Adipose tissue (tissue), 3 donors: ENCODE data around the gene SFXN3. TPM values are rescaled to one million over a fixed set of nuclear protein-coding genes. Genes with fewer than 3 reads are reported as not detected.

Experiments used
- H3K27ac ChIP-seq: one replicate; pipeline ENCODE4 v1.5.1; 2013; ENCODE audit warnings: low read depth, low read length
- WGBS, 3 donors: extraction: QIAGEN DNeasy Blood & Tissue Kit; methylation state at CpG; one replicate each; pipeline ENCODE4 v1.1.7; 2013; 5-methylcytosine and 5-hydroxymethylcytosine counted together
- polyA plus RNA-seq, 3 donors: library from polyadenylated mRNA; stranded (reverse); fragments of 200-250 nt; gene quantifications; one replicate each; pipeline ENCODE4 v1.2.3, GENCODE V29; 2013
- donor health status: healthy with polysubstance abuse.
- donor health status: Bipolar disorder and iron deficiency.
- donor health status: healthy.

The SFXN3 gene
- polyA plus RNA-seq, 3 donors = 17.0 to 47.8 (median 27.0) TPM

DNA sequence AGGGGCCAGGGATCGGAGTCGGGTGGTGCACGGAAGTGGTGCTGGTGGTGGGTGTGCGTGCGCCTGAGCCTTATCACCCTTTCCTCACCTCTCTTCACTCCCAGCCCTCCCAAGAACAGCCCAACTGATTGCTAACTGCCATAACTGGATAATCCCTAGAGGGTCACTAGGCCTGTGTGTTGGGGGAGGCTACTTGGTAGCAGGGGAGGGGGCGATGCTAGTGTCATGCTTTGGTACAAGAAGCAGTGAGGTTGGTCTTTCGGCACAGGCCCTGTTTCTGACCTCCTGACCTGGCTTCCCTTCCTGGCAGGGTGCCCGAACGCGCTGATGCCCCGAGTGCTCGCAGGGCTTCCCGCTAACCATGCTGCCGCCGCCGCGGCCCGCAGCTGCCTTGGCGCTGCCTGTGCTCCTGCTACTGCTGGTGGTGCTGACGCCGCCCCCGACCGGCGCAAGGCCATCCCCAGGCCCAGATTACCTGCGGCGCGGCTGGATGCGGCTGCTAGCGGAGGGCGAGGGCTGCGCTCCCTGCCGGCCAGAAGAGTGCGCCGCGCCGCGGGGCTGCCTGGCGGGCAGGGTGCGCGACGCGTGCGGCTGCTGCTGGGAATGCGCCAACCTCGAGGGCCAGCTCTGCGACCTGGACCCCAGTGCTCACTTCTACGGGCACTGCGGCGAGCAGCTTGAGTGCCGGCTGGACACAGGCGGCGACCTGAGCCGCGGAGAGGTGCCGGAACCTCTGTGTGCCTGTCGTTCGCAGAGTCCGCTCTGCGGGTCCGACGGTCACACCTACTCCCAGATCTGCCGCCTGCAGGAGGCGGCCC lies 31.4 kb downstream of the SFXN3 start:
- H3K27ac ChIP-seq = no peak overlapping the region
- 6 to 7% (median 6%) methylated on average over 57 to 63 of the region's 63 CpGs for WGBS, 3 donors

- H3K27ac ChIP-seq = no peak overlapping the region
Measured at GRCh38 chr10:101063050-101063525, 32.1 kb downstream of the SFXN3 start.

DNA sequence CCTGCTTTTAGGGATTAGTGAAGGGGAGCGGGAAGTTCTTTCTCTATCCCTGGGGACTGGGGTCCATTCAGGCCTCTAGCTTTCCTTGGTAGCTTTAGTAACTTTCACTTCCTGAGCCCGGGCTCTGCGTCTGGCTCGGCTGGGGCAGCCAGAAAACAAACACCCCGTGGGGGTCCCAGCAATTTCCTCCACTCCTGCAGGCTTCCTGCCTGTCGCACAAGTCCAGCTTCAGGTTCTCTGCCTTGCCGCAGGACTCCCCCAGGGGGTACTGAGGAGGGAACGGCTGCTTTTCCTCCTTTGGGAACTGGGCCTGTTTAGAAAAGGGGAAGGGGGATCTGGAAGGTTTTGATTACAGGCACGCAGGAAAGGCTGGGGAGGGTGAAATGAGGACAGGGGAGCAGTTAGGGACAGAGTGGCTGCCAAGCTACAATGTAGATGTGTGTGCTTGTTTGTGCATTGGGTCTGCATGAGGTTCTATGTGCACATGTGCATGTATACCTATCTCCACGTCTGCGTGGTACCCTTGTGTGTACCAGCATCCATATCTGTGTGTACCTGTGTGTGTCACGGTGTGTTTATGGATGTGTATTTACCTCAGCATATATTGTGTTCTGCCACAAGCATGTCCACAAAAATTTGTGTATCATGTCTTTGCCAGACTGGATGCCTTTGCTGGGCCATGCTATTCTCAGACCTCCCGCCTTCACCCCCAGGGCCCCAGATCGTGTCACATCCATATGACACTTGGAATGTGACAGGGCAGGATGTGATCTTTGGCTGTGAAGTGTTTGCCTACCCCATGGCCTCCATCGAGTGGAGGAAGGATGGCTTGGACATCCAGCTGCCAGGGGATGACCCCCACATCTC lies 32.7 kb downstream of the SFXN3 start:
- H3K27ac ChIP-seq = no peak overlapping the region
- 27 to 55% (median 33%) methylated on average over 15 of the region's 15 CpGs for WGBS, 3 donors

More at GRCh38 chr10:101063050-101063525, 32.1 kb downstream of the SFXN3 start:
- WGBS, 3 donors = 8 to 23% (median 12%) methylated on average over 19 of the region's 19 CpGs

DNA sequence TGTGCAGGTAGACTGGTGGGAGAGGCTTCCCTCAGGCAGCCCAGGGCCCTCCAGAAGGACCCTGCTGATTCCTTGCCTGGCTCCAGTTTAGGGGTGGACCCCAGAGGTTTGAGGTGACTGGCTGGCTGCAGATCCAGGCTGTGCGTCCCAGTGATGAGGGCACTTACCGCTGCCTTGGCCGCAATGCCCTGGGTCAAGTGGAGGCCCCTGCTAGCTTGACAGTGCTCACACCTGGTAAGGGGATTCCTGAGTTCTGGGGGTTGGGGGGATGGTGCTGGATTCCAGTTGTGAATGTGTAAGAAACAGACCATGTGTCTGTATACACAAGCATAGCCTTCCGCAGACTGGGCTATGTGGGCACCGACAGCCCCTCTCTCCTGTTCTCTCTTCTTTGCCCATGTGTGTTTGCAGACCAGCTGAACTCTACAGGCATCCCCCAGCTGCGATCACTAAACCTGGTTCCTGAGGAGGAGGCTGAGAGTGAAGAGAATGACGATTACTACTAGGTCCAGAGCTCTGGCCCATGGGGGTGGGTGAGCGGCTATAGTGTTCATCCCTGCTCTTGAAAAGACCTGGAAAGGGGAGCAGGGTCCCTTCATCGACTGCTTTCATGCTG lies 33.5 kb downstream of the SFXN3 start:
- WGBS, 3 donors = 84 to 91% (median 89%) methylated on average over 9 of the region's 9 CpGs
- H3K27ac ChIP-seq = no peak overlapping the region

- WGBS, 3 donors = 70 to 88% (median 73%) methylated on average over 3 of the region's 3 CpGs
- H3K27ac ChIP-seq = no peak overlapping the region
Measured at GRCh38 chr10:101065481-101066145, 34.6 kb downstream of the SFXN3 start.

GRCh38 chr10:101066146-101066895 lies 35.3 kb downstream of the SFXN3 start:
- no peak overlapping the region for H3K27ac ChIP-seq
- WGBS, 3 donors = 2 to 3% (median 2%) methylated on average over 47 to 49 of the region's 49 CpGs

DNA sequence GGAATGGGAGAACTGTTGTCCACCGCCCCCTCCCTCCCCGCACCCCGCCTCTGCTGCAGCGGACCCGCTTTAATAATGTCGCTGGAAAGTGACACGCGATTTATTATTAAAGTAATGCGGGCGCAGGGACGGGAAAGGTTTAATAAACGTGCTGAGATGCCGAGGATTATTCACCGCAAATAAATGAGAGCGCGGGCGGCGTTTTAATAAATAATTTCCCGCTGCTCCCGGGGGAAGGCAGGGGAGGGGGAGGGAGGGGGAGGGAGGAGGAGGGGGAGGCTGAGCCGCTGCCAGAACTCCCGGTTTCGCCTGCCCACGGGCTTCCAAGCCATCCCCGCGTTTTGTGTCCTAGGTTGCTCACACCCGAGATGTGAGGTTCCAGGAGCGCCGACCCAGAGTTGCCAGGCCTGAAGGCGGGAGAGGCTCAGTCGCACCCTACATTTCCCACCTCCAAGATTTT lies 35.9 kb downstream of the SFXN3 start:
- 1 to 2% (median 2%) methylated on average over 31 of the region's 31 CpGs for WGBS, 3 donors
- no peak overlapping the region for H3K27ac ChIP-seq

DNA sequence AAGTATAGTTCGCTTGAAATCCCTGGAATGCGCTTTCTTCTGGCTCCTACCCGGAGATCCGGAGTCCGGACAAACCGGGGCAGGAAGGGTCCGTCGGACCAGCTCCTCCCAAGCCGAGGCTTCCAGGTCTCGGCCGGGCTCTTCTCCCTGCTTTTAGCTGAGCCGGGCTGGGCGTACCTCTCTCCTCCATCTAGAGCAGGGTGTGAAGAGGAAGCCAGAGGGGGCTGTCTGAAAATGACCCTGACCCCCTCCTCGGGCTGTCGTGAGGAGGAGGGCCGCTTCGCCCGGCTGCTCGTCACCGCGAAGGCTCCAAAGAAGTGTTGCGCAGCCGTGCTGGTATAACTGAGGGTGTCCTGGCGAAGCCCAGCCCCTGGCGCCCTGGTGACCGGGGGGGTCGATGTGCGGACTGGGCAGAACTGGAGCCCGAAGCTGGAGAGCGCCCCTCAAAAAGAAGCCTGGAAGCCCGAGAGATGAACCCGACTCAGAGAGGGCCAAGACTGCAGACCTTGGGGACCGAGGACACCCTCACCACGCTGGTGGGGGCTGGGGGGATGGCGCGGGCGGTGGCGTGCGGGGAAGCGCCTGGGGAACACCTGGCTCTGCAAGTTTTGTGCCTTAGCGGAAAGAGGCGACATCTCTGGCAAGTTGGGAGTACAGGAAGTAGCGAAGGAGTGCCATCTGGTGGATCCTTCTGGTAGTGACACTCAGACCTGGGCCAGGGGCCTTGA lies 36.5 kb downstream of the SFXN3 start:
- WGBS, 3 donors = 1% methylated on average over 43 of the region's 43 CpGs
- no peak overlapping the region for H3K27ac ChIP-seq

GRCh38 chr10:101069441-101069840 lies 38.4 kb downstream of the SFXN3 start:
- WGBS, 3 donors = 75 to 94% (median 88%) methylated on average over 5 of the region's 5 CpGs
- no peak overlapping the region for H3K27ac ChIP-seq

- WGBS, 3 donors = 86 to 90% (median 87%) methylated on average over 3 of the region's 3 CpGs
Measured at GRCh38 chr10:101070098-101070497, 39.1 kb downstream of the SFXN3 start.

DNA sequence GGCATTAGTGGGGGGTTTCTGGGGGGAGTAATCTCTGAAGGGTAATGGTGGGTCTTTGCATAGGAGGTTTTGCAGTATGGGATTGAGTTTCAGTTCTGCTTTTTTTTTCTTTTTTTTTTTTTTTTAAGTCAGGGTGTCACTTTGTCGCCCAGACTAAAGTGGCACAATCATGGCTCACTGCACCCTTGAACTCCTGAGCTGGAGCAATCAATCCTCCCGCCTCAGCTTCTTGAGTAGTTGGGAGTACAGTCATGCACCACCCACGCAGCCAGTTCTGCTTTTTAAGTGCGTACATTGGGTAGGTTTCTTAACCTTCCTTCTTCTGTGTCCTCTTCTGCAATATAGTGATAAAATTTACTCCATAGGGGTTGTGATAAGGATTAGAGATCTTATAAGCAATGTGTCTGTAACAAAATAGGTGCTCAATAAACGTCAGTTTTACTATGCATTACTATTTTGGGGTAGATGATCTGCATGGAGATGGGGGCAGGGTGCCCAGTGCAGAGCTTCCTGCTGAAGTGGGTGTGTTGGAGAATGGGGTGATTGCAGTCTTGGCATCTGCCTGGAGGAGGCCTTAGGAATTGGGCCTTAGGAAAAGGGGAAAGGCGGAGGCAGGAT lies 40.3 kb downstream of the SFXN3 start:
- no peak overlapping the region for H3K27ac ChIP-seq
- WGBS, 3 donors = 53 to 71% (median 64%) methylated on average over 6 of the region's 6 CpGs

More at GRCh38 chr10:101070098-101070497, 39.1 kb downstream of the SFXN3 start:
- H3K27ac ChIP-seq = no peak overlapping the region

DNA sequence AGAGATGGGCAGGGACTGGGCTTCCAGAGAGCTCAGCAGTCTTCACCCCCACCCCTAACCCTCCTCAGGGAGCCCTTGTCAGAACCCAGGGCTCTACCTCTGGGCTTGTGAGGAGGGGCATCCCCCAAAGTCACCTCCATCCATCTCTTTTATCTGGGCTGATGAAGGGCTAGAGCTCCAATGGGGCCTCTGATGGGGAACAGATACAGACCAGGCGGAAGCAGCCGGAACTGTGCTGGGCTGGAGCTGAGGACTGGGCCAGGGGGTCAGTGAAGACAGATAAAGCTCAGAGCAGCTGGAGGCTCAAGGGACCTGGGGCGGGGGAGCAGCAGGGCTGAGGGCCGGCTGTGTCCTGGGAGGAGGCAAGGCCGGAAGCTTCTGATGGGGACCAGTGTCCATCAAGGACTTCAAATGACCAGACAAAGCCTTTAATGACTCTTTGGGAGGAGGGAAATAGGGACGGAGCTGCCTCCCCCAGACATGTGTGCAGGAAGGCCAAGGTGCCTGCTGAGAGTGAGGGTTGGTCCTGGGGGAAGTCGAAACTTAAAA lies 40.9 kb downstream of the SFXN3 start:
- H3K27ac ChIP-seq = no peak overlapping the region
- whole genome bisulfite sequencing, 3 donors = 59 to 68% (median 64%) methylated on average over 7 of the region's 7 CpGs

DNA sequence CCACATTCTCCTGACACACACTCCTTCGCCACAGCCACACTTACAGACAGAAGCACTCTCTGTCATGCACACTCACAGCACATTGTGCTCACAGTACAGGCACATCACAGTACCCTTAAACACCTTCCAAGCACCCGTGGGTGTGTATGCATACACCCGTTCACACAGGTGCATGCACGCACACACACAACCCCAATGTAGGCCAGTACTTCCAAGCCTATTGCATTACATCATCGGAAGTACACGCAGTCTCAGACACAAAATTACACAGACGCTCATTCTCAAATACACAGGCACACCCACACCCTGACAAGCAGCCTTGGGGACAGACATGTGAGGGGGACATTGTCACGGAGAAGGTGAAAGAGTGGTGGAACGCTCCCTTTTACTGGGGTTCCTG lies 41.9 kb downstream of the SFXN3 start:
- WGBS, 3 donors = 50 to 68% (median 62%) methylated on average over 9 of the region's 9 CpGs

GRCh38 chr10:101073631-101074030 lies 42.6 kb downstream of the SFXN3 start:
- no peak overlapping the region for H3K27ac ChIP-seq
- 9 to 17% (median 11%) methylated on average over 13 of the region's 13 CpGs for WGBS, 3 donors

More for the DNA sequence above, 41.9 kb downstream of the SFXN3 start:
- no peak overlapping the region for H3K27ac ChIP-seq

- H3K27ac ChIP-seq = no peak overlapping the region
- WGBS, 3 donors = 11 to 17% (median 14%) methylated on average over 4 of the region's 4 CpGs
Measured at GRCh38 chr10:101075775-101076174, 44.7 kb downstream of the SFXN3 start.

- H3K27ac ChIP-seq = no peak overlapping the region
- WGBS, 3 donors = 69 to 83% (median 78%) methylated on average over 5 of the region's 5 CpGs
Measured at GRCh38 chr10:101076630-101077029, 45.6 kb downstream of the SFXN3 start.
